ENCODE measurements around the gene TWSG1. TPM values are rescaled to one million over a fixed set of nuclear protein-coding genes. Genes with fewer than 3 reads are reported as not detected.
"Not testable (repeated sequence)": the region's sequence is repeated elsewhere in the genome, so short reads cannot be mapped to it uniquely, and the experiment has no call there.

The TWSG1 gene
- total RNA-seq, 3 donors from 2014 or later, result 34.4 to 45.9 (median 42.7) TPM

- Histone ChIP-seq H3K36me3 (no peaks in the 10 kb centered on the region), H3K27me3 (no peaks in the 10 kb centered on the region), H3K4me1 (peaks cover 0 to 8% of the 10 kb centered on the region in 2 donors), H3K27ac (peak overlapping the region; percentile 76 to 91), H3K9me3 (no peaks in the 10 kb centered on the region), H3K4me3 (no peak overlapping the region)
- TF ChIP-seq POLR2AphosphoS5 (IDR thresholded peaks at IDR 0.05), result no peak
- intact Hi-C loops (cut with DNase I; ENCODE audit: low total_unique reads), result no loop called here
- peak in 1 of 2 donors; percentile 62 for DNase-seq (ENCODE audit: low spot score in 2 of 2)
Observed at GRCh38 chr18:9428301-9428706, 93.7 kb downstream of the TWSG1 start.

GRCh38 chr18:9428862-9429661 lies 94.5 kb downstream of the TWSG1 start:
- Histone ChIP-seq H3K27me3 (no peaks in the 10 kb centered on the region), H3K27ac (peak overlapping the region; percentile 76 to 91), H3K4me1 (peaks cover 0 to 8% of the 10 kb centered on the region in 2 donors), H3K36me3 (no peaks in the 10 kb centered on the region), H3K4me3 (no peak overlapping the region), H3K9me3 (no peaks in the 10 kb centered on the region)
- TF ChIP-seq POLR2AphosphoS5 (IDR thresholded peaks at IDR 0.05) (no peak), CTCF (IDR thresholded peaks at IDR 0.05) (no peak), POLR2A (IDR thresholded peaks at IDR 0.05) (no peak)
- intact Hi-C loops (cut with DNase I; ENCODE audit: low total_unique reads), result no loop called here
- DNase-seq (ENCODE audit: low spot score in 2 of 2), result peak in 1 of 2 donors; percentile 44

DNA sequence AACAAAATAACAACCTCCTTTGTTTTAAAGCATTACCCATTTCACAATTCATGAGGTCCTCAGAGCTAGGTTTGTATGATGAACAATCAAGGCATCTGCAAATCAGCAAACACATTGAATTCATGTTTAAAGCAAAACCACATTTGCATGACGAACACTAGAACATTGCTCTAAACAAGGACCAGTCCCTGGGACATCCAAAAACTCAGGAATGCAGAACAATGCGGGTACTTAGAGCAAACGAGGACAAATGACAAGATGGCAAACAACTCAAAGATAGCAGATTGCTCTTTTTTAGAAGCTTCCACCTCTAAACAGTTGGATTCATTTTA lies 95.1 kb downstream of the TWSG1 start:
- DNase-seq (ENCODE audit: low spot score in 2 of 2), result no peak
- H3K4me3 ChIP-seq, result no peak overlapping the region
- intact Hi-C loops (cut with DNase I; ENCODE audit: low total_unique reads), result no loop called here
- peak in 2 of 3 donors; percentile 4 to 19 for TF ChIP-seq POLR2AphosphoS5 (IDR thresholded peaks at IDR 0.05)
- TF ChIP-seq CTCF (IDR thresholded peaks at IDR 0.05), result no peak
- TF ChIP-seq POLR2A (IDR thresholded peaks at IDR 0.05), result no peak
- peak overlapping the region; percentile 50 to 67 for H3K27ac ChIP-seq
- H3K36me3 ChIP-seq, result no peaks in the 10 kb centered on the region
- H3K9me3 ChIP-seq, result no peaks in the 10 kb centered on the region
- H3K4me1 ChIP-seq, result peaks cover 0 to 8% of the 10 kb centered on the region in 2 donors
- no peaks in the 10 kb centered on the region for H3K27me3 ChIP-seq

DNA sequence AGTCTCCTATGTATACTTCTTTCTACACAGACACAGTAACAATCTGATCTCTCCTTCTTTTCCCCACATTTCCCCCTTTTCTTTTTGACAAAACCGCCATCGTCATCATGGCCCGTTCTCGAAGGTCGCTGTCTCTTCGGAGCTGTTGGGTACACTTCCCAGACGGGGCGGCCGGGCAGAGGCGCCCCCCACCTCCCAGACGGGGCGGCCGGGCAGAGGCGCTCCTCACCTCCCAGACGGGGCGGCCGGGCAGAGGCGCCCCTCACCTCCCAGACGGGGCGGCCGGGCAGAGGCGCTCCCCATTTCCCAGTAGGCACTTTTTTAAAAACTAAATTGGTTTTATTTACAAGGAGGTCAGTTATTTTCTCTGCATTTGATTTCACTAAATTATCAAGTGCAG lies 95.7 kb downstream of the TWSG1 start:
- DNase-seq (ENCODE audit: low spot score in 2 of 2); intact Hi-C loops (cut with DNase I; ENCODE audit: low total_unique reads): not testable (repeated sequence)
- H3K27ac ChIP-seq, result peak overlapping the region; percentile 38 to 67

DNA sequence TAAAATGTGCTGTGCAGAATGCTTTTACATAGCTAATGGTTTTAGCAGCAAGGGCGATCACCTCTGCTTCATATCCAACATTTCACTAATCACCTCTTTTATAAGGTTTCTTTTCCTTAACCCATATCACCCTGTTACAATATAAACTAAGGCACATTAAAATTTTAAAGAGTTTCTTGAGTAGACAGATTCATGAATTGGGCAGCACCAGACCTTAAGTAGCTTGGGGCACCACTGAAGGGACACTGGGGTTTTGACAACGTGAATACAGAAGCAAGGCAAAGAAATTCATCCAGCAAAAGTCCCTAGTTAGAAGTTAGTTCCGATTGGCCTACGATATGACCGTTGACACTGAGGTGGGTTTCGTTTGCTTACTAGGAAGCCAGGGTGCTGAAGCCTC lies 96.7 kb downstream of the TWSG1 start:
- DNase-seq (ENCODE audit: low spot score in 2 of 2), result no peak
- H3K4me3 ChIP-seq, result no peak overlapping the region
- no peaks in the 10 kb centered on the region for H3K27me3 ChIP-seq
- peaks cover 0 to 8% of the 10 kb centered on the region in 2 donors for H3K4me1 ChIP-seq
- TF ChIP-seq POLR2A (IDR thresholded peaks at IDR 0.05) (no peak), POLR2AphosphoS5 (IDR thresholded peaks at IDR 0.05) (no peak), CTCF (IDR thresholded peaks at IDR 0.05) (no peak)
- no peaks in the 10 kb centered on the region for H3K36me3 ChIP-seq
- no peaks in the 10 kb centered on the region for H3K9me3 ChIP-seq
- intact Hi-C loops (cut with DNase I; ENCODE audit: low total_unique reads), result no loop called here
- H3K27ac ChIP-seq, result no peak overlapping the region

More for the DNA sequence above, 95.7 kb downstream of the TWSG1 start:
- H3K36me3 ChIP-seq, H3K4me1 ChIP-seq, H3K9me3 ChIP-seq, H3K27me3 ChIP-seq, H3K4me3 ChIP-seq: not testable (repeated sequence)

- H3K9me3 ChIP-seq; DNase-seq (ENCODE audit: low spot score in 2 of 2); H3K36me3 ChIP-seq; H3K4me3 ChIP-seq; H3K27ac ChIP-seq; H3K27me3 ChIP-seq; H3K4me1 ChIP-seq; intact Hi-C loops (cut with DNase I; ENCODE audit: low total_unique reads): not testable (repeated sequence)
Observed at GRCh38 chr18:9433122-9433521, 98.5 kb downstream of the TWSG1 start.

Data from breast epithelium (tissue), 4 donors.